Femur (tissue), 1 donor: Measurements from ENCODE around the gene DAGLA.
"Not testable (repeated sequence)": the region's sequence is repeated elsewhere in the genome, so short reads cannot be mapped to it uniquely, and the experiment has no call there.

ENCODE experiments used
- DNase-seq: peaks from one replicate; pipeline ENCODE4 v3.0.0-alpha.2; 2017

DAGLA gene

GRCh38 chr11:61667684-61668305 lies 12.4 kb upstream of the DAGLA start:
- no peak for DNase-seq

- DNase-seq: no peak
These were observed 10.8 kb upstream of the DAGLA start for GRCh38 chr11:61669417-61669816.

GRCh38 chr11:61670626-61671025 lies 9.6 kb upstream of the DAGLA start:
- DNase-seq: no peak

- no peak for DNase-seq
These were observed 8.7 kb upstream of the DAGLA start for GRCh38 chr11:61671527-61671926.

GRCh38 chr11:61673946-61674467 lies 6.2 kb upstream of the DAGLA start:
- DNase-seq: not testable (repeated sequence)

GRCh38 chr11:61675826-61676225 lies 4.4 kb upstream of the DAGLA start:
- DNase-seq: peak; percentile 71

- no peak for DNase-seq
These were observed 895 bp upstream of the DAGLA start for GRCh38 chr11:61679296-61679695.

- no peak for DNase-seq
These were observed 531 bp downstream of the DAGLA start for GRCh38 chr11:61680622-61681221.

GRCh38 chr11:61682093-61682732 lies 2.0 kb downstream of the DAGLA start:
- DNase-seq: peak; percentile 73

- no peak for DNase-seq
These were observed 2.9 kb downstream of the DAGLA start for GRCh38 chr11:61682906-61683675.

- DNase-seq: no peak
These were observed 4.0 kb downstream of the DAGLA start for GRCh38 chr11:61683961-61684869.

GRCh38 chr11:61684870-61685616 lies 4.9 kb downstream of the DAGLA start:
- DNase-seq: no peak

- DNase-seq: no peak
These were observed 5.4 kb downstream of the DAGLA start for GRCh38 chr11:61685617-61685967.

- no peak for DNase-seq
These were observed 5.9 kb downstream of the DAGLA start for GRCh38 chr11:61686066-61686465.

GRCh38 chr11:61686469-61686868 lies 6.3 kb downstream of the DAGLA start:
- no peak for DNase-seq

GRCh38 chr11:61687420-61687819 lies 7.2 kb downstream of the DAGLA start:
- DNase-seq: no peak

GRCh38 chr11:61688365-61689163 lies 8.4 kb downstream of the DAGLA start:
- peak; percentile 74 for DNase-seq

- DNase-seq: no peak
These were observed 8.9 kb downstream of the DAGLA start for GRCh38 chr11:61689164-61689496.

GRCh38 chr11:61690706-61691379 lies 10.7 kb downstream of the DAGLA start:
- DNase-seq: peak; percentile 13
